H1 (cell line): ENCODE data around the gene PITRM1. TPM values are rescaled to one million over a fixed set of nuclear protein-coding genes. Genes with fewer than 3 reads are reported as not detected.

Source experiments
- CTCF ChIA-PET: fragments of 300-600 bp; sonication (Branson Sonifier 250); formaldehyde crosslinking; loops from one replicate; lab custom pipeline; 2021; ENCODE audit not compliant: partially characterized antibody; lab: Charles Lee
- POLR2A ChIA-PET: fragments of 300-600 bp; sonication (Branson Sonifier 250); formaldehyde crosslinking; loops from one replicate; lab custom pipeline; 2021; ENCODE audit warnings: inconsistent platforms; ENCODE audit not compliant: partially characterized antibody; lab: Charles Lee
- DNase-seq, 2 experiments: peaks; one replicate each; pipeline versions ENCODE4 v3.0.0 to v3.0.0-alpha.2; 2010 to 2022; ENCODE audit warnings: low spot score in 2 of 2, low read depth in 1 of 2, mixed read lengths in 1 of 2
- FAIRE-seq: peaks from 2 replicates; lab custom pipeline; 2011; peaks lifted over from hg19 to GRCh38; lab: Jason Lieb, UNC
- H2AFZ ChIP-seq: 2 replicates; pipeline ENCODE4 v1.8.1; 2012; ENCODE audit warnings: low read length, inconsistent platforms
- H2AK5ac ChIP-seq: 2 replicates; pipeline ENCODE4 v1.6.1; 2013; ENCODE audit warnings: low read depth, low read length
- H2BK120ac ChIP-seq: replicated peaks from 2 replicates; pipeline ENCODE3; 2013; ENCODE audit warnings: low read depth, low read length, inconsistent platforms
- H2BK12ac ChIP-seq: 2 replicates; pipeline ENCODE4 v1.6.1; 2013; ENCODE audit warnings: low read depth, low read length
- H2BK15ac ChIP-seq: 2 replicates; pipeline ENCODE4 v1.6.1; 2013; ENCODE audit warnings: low read length
- H2BK20ac ChIP-seq: 2 replicates; pipeline ENCODE4 v1.6.1; 2013; ENCODE audit warnings: low read length
- H2BK5ac ChIP-seq: 2 replicates; pipeline ENCODE4 v1.6.1; 2013; ENCODE audit warnings: low read depth, low read length
- H3K14ac ChIP-seq: 2 replicates; pipeline ENCODE4 v1.6.1; 2013; ENCODE audit warnings: inconsistent platforms; ENCODE audit not compliant: insufficient read length
- H3K18ac ChIP-seq: 2 replicates; pipeline ENCODE4 v1.6.1; 2013; ENCODE audit warnings: low read length; ENCODE audit errors: extremely low read depth
- H3K23ac ChIP-seq: 2 replicates; pipeline ENCODE4 v1.6.1; 2013; ENCODE audit warnings: inconsistent platforms; ENCODE audit not compliant: insufficient read length
- H3K23me2 ChIP-seq: 2 replicates; pipeline ENCODE4 v1.6.1; 2013; ENCODE audit warnings: low read depth, low read length
- H3K27ac ChIP-seq: 2 replicates; pipeline ENCODE4 v1.6.1; 2011; ENCODE audit warnings: low read depth, low read length, inconsistent platforms
- H3K27me3 ChIP-seq, 4 experiments: replicated peaks in 1 of 4; 1 replicate in 1 of 4; 2 replicates in 3 of 4; pipeline versions ENCODE4 v1.6.1 to v1.8.1; 2011 to 2013; ENCODE audit warnings: low read length in 3 of 4, mild to moderate bottlenecking in 3 of 4, inconsistent platforms in 2 of 4, mixed read lengths in 2 of 4, moderate library complexity in 1 of 4; ENCODE audit not compliant: control insufficient read depth in 3 of 4, insufficient read depth in 3 of 4; ENCODE audit errors: extremely low read depth in 1 of 4
- H3K36me3 ChIP-seq, 4 experiments: 2 replicates each; pipeline versions ENCODE4 v1.6.1 to v1.8.1; 2011 to 2013; ENCODE audit warnings: mild to moderate bottlenecking in 4 of 4, low read length in 3 of 4, moderate library complexity in 2 of 4, control low read depth in 1 of 4, inconsistent platforms in 1 of 4; ENCODE audit not compliant: insufficient read depth in 4 of 4, control insufficient read depth in 2 of 4
- H3K4ac ChIP-seq: replicated peaks from 2 replicates; pipeline ENCODE3; 2013; ENCODE audit warnings: low read length, low read depth, mixed read lengths, inconsistent platforms; ENCODE audit not compliant: insufficient read length
- H3K4me1 ChIP-seq, 4 experiments: replicated peaks in 1 of 4; 1 replicate in 1 of 4; 2 replicates in 3 of 4; pipeline versions ENCODE4 v1.6.1 to v1.8.1; 2011 to 2013; ENCODE audit warnings: low read length in 3 of 4, inconsistent platforms in 2 of 4, mixed read lengths in 1 of 4; ENCODE audit not compliant: insufficient read depth in 4 of 4, control insufficient read depth in 3 of 4
- H3K4me2 ChIP-seq, 2 experiments: 2 replicates each; pipeline versions ENCODE4 v1.6.1 to v1.8.1; 2011 to 2013; ENCODE audit warnings: low read depth in 2 of 2, low read length in 2 of 2, control low read depth in 1 of 2, inconsistent platforms in 1 of 2, mild to moderate bottlenecking in 1 of 2; ENCODE audit not compliant: insufficient read depth in 1 of 2
- H3K4me3 ChIP-seq, 4 experiments: fragments of 200-600, 300-600 bp in 1 of 4; sonication (generic), shearing (Covaris generic), sonication (Bioruptor Twin) in 1 of 4; 2 replicates each; pipeline versions ENCODE4 v1.5.1 to v1.8.1; 2011 to 2016; ENCODE audit warnings: low read length in 4 of 4, low read depth in 3 of 4, control low read depth in 2 of 4, inconsistent platforms in 2 of 4, mild to moderate bottlenecking in 2 of 4, mixed read lengths in 1 of 4, moderate library complexity in 1 of 4; ENCODE audit not compliant: insufficient read depth in 2 of 4; ENCODE audit errors: extremely low read depth in 1 of 4
- H3K56ac ChIP-seq: replicated peaks from 2 replicates; pipeline ENCODE3; 2013; ENCODE audit warnings: low read depth, mild to moderate bottlenecking, mixed read lengths, low read length, inconsistent platforms; ENCODE audit not compliant: insufficient read length
- H3K79me1 ChIP-seq: 2 replicates; pipeline ENCODE4 v1.6.1; 2013; ENCODE audit warnings: low read depth, low read length, control low read depth
- H3K79me2 ChIP-seq, 2 experiments: 2 replicates each; pipeline versions ENCODE4 v1.6.1 to v1.8.1; 2012 to 2013; ENCODE audit warnings: low read length in 2 of 2, mild to moderate bottlenecking in 2 of 2, inconsistent platforms in 1 of 2; ENCODE audit not compliant: insufficient read depth in 2 of 2, control insufficient read depth in 1 of 2
- H3K9ac ChIP-seq, 4 experiments: replicated peaks in 1 of 4; 1 replicate in 1 of 4; 2 replicates in 3 of 4; pipeline versions ENCODE4 v1.6.1 to v1.8.1; 2011 to 2013; ENCODE audit warnings: low read depth in 3 of 4, low read length in 3 of 4, control low read depth in 2 of 4, mild to moderate bottlenecking in 2 of 4, moderate library complexity in 2 of 4, inconsistent platforms in 1 of 4; ENCODE audit errors: extremely low read depth in 1 of 4
- H3K9me3 ChIP-seq, 2 experiments: 2 replicates each; pipeline versions ENCODE4 v1.6.1 to v1.8.1; 2012 to 2013; ENCODE audit warnings: mild to moderate bottlenecking in 2 of 2, moderate library complexity in 2 of 2, control low read depth in 1 of 2, inconsistent platforms in 1 of 2, low read depth in 1 of 2, low read length in 1 of 2, mixed read lengths in 1 of 2; ENCODE audit not compliant: insufficient read depth in 2 of 2
- H4K20me1 ChIP-seq, 2 experiments: replicated peaks in 1 of 2; 2 replicates each; pipeline versions ENCODE3 to v1.8.1; 2011 to 2013; ENCODE audit warnings: inconsistent platforms in 2 of 2, low read length in 2 of 2, mild to moderate bottlenecking in 1 of 2; ENCODE audit not compliant: insufficient read depth in 2 of 2, control insufficient read depth in 1 of 2
- H4K5ac ChIP-seq: 2 replicates; pipeline ENCODE4 v1.6.1; 2013; ENCODE audit warnings: low read length, low read depth, mixed read lengths, inconsistent platforms; ENCODE audit not compliant: insufficient read length
- H4K8ac ChIP-seq: 2 replicates; pipeline ENCODE4 v1.8.0; 2013; ENCODE audit warnings: mild to moderate bottlenecking, moderate library complexity, low read length, inconsistent platforms; ENCODE audit not compliant: insufficient read depth; ENCODE audit errors: extremely low read depth
- H4K91ac ChIP-seq: replicated peaks from 2 replicates; pipeline ENCODE3; 2013; ENCODE audit warnings: low read length, mixed read lengths, inconsistent platforms; ENCODE audit not compliant: insufficient read length
- CEBPB ChIP-seq: IDR thresholded peaks from 2 replicates; pipeline ENCODE4 v1.6.1; 2012; ENCODE audit warnings: low read depth, low read length
- CHD1 ChIP-seq: IDR thresholded peaks from 2 replicates; pipeline ENCODE4 v1.6.1; 2012; ENCODE audit warnings: low read depth, low read length, improper control_type of control experiment
- EP300 ChIP-seq, 2 experiments: IDR thresholded peaks; 1 replicate in 1 of 2; 2 replicates in 1 of 2; pipeline ENCODE4 v1.6.1; 2011 to 2012; ENCODE audit warnings: low read depth in 2 of 2, low read length in 2 of 2, mild to moderate bottlenecking in 2 of 2, borderline replicate concordance in 1 of 2, inconsistent platforms in 1 of 2, moderate library complexity in 1 of 2
- FOSL1 ChIP-seq: IDR thresholded peaks from 2 replicates; pipeline ENCODE4 v1.6.1; 2011; ENCODE audit warnings: mild to moderate bottlenecking, low read depth, low read length, moderate library complexity; ENCODE audit not compliant: insufficient read depth
- KDM1A ChIP-seq: fragments of 200-600, 300-600 bp; sonication (generic); IDR thresholded peaks from 2 replicates; pipeline ENCODE4 v1.7.1; 2016; ENCODE audit warnings: mild to moderate bottlenecking, low read length, borderline replicate concordance
- NRF1 ChIP-seq: IDR thresholded peaks from 2 replicates; pipeline ENCODE4 v1.6.1; 2011; ENCODE audit warnings: mild to moderate bottlenecking, low read depth, low read length, improper control_type of control experiment
- POLR2AphosphoS5 ChIP-seq: IDR thresholded peaks from 2 replicates; pipeline ENCODE4 v1.6.1; 2011; ENCODE audit warnings: low read depth, low read length
- POU5F1 ChIP-seq: IDR thresholded peaks from 2 replicates; pipeline ENCODE4 v1.6.1; 2011; ENCODE audit warnings: low read depth, mild to moderate bottlenecking, low read length, moderate library complexity
- SIN3A ChIP-seq, 2 experiments: IDR thresholded peaks in 1 of 2; conservative IDR thresholded peaks in 1 of 2; 2 replicates each; pipeline ENCODE4 v1.6.1; 2011 to 2012; ENCODE audit warnings: low read length in 2 of 2, improper control_type of control experiment in 1 of 2, low read depth in 1 of 2, mild to moderate bottlenecking in 1 of 2
- TAF1 ChIP-seq: IDR thresholded peaks from 2 replicates; pipeline ENCODE4 v1.6.1; 2011; ENCODE audit warnings: mild to moderate bottlenecking, low read depth, low read length
- WGBS, 2 experiments: shearing (Covaris generic) in 1 of 2; methylation state at CpG; one replicate each; pipeline versions ENCODE4 v1.1.6 to v1.1.7; 2013 to 2015; ENCODE audit warnings: low lambda C conversion rate in 2 of 2, mixed read lengths in 2 of 2, inconsistent platforms in 1 of 2, low coverage in 1 of 2, missing lambda C conversion rate in 1 of 2; ENCODE audit not compliant: insufficient replicate concordance in 2 of 2, insufficient coverage in 1 of 2, insufficient read length in 1 of 2; ENCODE audit errors: extremely low coverage in 1 of 2, missing lambda C conversion rate in 1 of 2; 5-methylcytosine and 5-hydroxymethylcytosine counted together
- polyA plus RNA-seq, 7 experiments: library from polyadenylated mRNA; depleted of rRNA in 3 of 7; stranded (reverse) in 5 of 7; unstranded in 2 of 7; fragments of >200 nt in 5 of 7; fragments of 200-250 nt in 2 of 7; gene quantifications; 1 replicate in 5 of 7; 2 replicates in 1 of 7; 4 replicates in 1 of 7; pipeline versions ENCODE4 v1.2.1 to v1.2.3, GENCODE V29; 2011 to 2013; ENCODE audit warnings: missing spikeins in 2 of 7, mixed read lengths in 2 of 7
- total RNA-seq: library from RNA; stranded (reverse); fragmentation: NEBNext Ultra II Directional; extraction: Animal tissue kit (Norgen Biotek cat#: 25700); gene quantifications from 2 replicates; pipeline ENCODE4 v1.2.1, GENCODE V29; 2021
- TF ChIP-seq, protein P1 (sequence below): IDR thresholded peaks from 2 replicates; pipeline ENCODE4 v1.6.1; 2012; ENCODE audit warnings: low read length, inconsistent platforms

The PITRM1 gene
- total and polyA plus RNA-seq, 2 of the 8 experiments (the other 6 are each of a cell fraction or from before 2014, with no cell fraction given) = 18.6 to 31.5 TPM

DNA sequence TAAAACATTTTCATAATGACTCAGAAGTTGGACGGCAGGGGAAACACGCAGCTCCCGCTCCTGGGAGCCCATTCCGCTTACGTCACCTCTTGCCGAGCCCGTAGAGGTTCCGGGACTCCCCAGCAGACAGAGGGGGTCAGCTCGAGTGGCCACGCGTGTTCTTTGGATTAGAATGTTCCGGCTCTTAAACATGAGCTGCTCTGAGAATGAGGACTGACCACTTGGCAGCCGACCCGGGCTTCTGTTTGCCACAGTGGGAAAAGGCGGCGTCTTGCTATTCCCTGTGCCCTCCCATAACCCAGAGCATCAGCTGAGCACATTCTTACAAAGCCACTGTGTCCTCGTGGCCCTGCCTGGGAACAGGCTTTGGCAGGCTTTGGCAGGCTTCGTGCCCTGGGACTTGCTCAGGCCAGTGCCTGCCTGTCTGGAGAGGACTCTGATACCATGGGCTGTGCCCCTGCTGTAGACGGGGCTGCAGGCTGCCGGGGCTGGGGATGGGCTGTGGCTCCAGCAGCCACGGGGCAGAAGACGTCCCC is 65.1 kb downstream of the PITRM1 start:
- H4K8ac ChIP-seq = no peak overlapping the region
- H4K5ac ChIP-seq = no peak overlapping the region
- H3K27me3 ChIP-seq = no peaks in the 10 kb centered on the region
- no peak overlapping the region for H3K18ac ChIP-seq
- peaks cover 0 to 4% (median 0%) of the 10 kb centered on the region in 4 experiments; a peak in 1 of 7 replicates for H3K4me1 ChIP-seq
- no peak overlapping the region for H2BK20ac ChIP-seq
- no peaks in the 10 kb centered on the region; the same call in 1 of the 2 replicates for H3K23me2 ChIP-seq
- H2BK120ac ChIP-seq = no peak overlapping the region
- no peak overlapping the region for H2BK12ac ChIP-seq
- TF ChIP-seq CEBPB = no peak
- TF ChIP-seq EP300 (IDR thresholded peaks at IDR 0.05; ENCODE audit: borderline replicate concordance in 1 of 2, low read depth in 2 of 2, low read length in 2 of 2) = no peak
- TF ChIP-seq POLR2AphosphoS5 = no peak
- no peak for TF ChIP-seq SIN3A (conservative IDR thresholded peaks at IDR 0.05 in 1 of 2, IDR thresholded peaks at IDR 0.05 in 1 of 2; ENCODE audit: low read depth in 1 of 2, low read length in 2 of 2)
- TF ChIP-seq KDM1A = no peak
- TF ChIP-seq TAF1 = no peak
- no peak for TF ChIP-seq POU5F1
- TF ChIP-seq FOSL1 = no peak
- TF ChIP-seq, protein P1, sequence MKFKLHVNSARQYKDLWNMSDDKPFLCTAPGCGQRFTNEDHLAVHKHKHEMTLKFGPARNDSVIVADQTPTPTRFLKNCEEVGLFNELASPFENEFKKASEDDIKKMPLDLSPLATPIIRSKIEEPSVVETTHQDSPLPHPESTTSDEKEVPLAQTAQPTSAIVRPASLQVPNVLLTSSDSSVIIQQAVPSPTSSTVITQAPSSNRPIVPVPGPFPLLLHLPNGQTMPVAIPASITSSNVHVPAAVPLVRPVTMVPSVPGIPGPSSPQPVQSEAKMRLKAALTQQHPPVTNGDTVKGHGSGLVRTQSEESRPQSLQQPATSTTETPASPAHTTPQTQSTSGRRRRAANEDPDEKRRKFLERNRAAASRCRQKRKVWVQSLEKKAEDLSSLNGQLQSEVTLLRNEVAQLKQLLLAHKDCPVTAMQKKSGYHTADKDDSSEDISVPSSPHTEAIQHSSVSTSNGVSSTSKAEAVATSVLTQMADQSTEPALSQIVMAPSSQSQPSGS = no peak
- no peak for TF ChIP-seq CHD1
- TF ChIP-seq NRF1 = no peak
- H2AFZ ChIP-seq = no peak overlapping the region
- H3K14ac ChIP-seq = no peak overlapping the region
- no peak overlapping the region for H3K27ac ChIP-seq
- WGBS, 2 experiments = 96% methylated on average over 22 of the region's 22 CpGs; no CpG with 5 or more reads in 1 of the 2 experiments
- no peak overlapping the region for H3K9ac ChIP-seq
- peaks cover 20 to 81% (median 59%) of the 10 kb centered on the region in 4 experiments for H3K36me3 ChIP-seq
- peaks cover 0 to 18% of the 10 kb centered on the region in 2 experiments for H4K20me1 ChIP-seq
- H3K79me2 ChIP-seq = 0 out of 4 replicates have a peak, but pooled peaks cover 3 to 4% of the 10 kb centered on the region in 2 experiments
- no peak overlapping the region for H2AK5ac ChIP-seq
- H3K4me2 ChIP-seq = no peak overlapping the region
- no peak overlapping the region for H4K91ac ChIP-seq
- no peak overlapping the region for H2BK5ac ChIP-seq
- no peak overlapping the region for H3K4me3 ChIP-seq
- DNase-seq = no peak
- H3K23ac ChIP-seq = no peak overlapping the region
- ChIA-PET CTCF (interaction anchor here (1.0 to 2.3 kb wide), 2 partner anchors 13 to 53 kb away, joined by 3 to 11 read pairs; no protein-coding TSS in a partner anchor), POLR2A (interaction anchor here (1.1 kb wide), 1 partner anchor 10 kb away, joined by 3 read pairs; no protein-coding TSS in a partner anchor)
- peaks cover 6% of the 10 kb centered on the region for H3K79me1 ChIP-seq
- no peak for FAIRE-seq
- H2BK15ac ChIP-seq = no peak overlapping the region
- H3K9me3 ChIP-seq = no peaks in the 10 kb centered on the region
- no peak overlapping the region for H3K4ac ChIP-seq
- H3K56ac ChIP-seq = no peak overlapping the region
